ENCODE results near the gene TBC1D12.

GRCh38 chr10:94462130-94462529 is 59.8 kb downstream of the TBC1D12 start:
- no peak for TF ChIP-seq POLR2AphosphoS5 (IDR thresholded peaks at IDR 0.05; ENCODE audit: insufficient read depth, low read depth, low read length)
- no peak for TF ChIP-seq POLR2A (IDR thresholded peaks at IDR 0.05; ENCODE audit: low read depth, low read length)

Data from endothelial cell of umbilical vein (primary cell).